ENCODE measurements around the gene RRP12. TPM values are rescaled to one million over a fixed set of nuclear protein-coding genes. Genes with fewer than 3 reads are reported as not detected.

RRP12 gene
- total RNA-seq, result 24.8 and 25.0 TPM in 2 replicates

GRCh38 chr10:97400665-97401454 is at the start of gene RRP12:
Gene RRP12 (minus strand): TSS chr10:97401340. CDS start chr10:97401231, 109 bp downstream.

GRCh38 chr10:97445722-97446639 is 44.8 kb upstream of the RRP12 start, which contains the start of the genes EXOSC1 and ZDHHC16:
Gene EXOSC1 (minus strand): TSS chr10:97446006. CDS start chr10:97445985, 21 bp downstream.
Gene ZDHHC16 (plus strand): TSS chr10:97446175. CDS start chr10:97451676, 5,501 bp downstream.

GRCh38 chr10:97425964-97426775 is 25.0 kb upstream of the RRP12 start, which contains the start of gene PGAM1:
Gene PGAM1 (plus strand): TSS chr10:97426191. CDS start chr10:97426308, 117 bp downstream.

GRCh38 chr10:97334370-97335175 is 66.6 kb downstream of the RRP12 start, which contains the start of gene FRAT2:
Gene FRAT2 (minus strand): TSS chr10:97334729. CDS start chr10:97334572, 157 bp downstream.

GRCh38 chr10:97318772-97319651 is 82.1 kb downstream of the RRP12 start, which contains the start of gene FRAT1:
Gene FRAT1 (plus strand): TSS chr10:97319271. CDS start chr10:97319454, 183 bp downstream.

Small RNAs within 50 kb of the gene (small RNA-seq; reads per million reads assigned to genes)
- gene RF00019, result not detected

Other genes with a start within 250 kb of the RRP12 start
- under 0.01 TPM in 1 of 2 replicates, not detected in the other for gene SLIT1, start 215.4 kb downstream of the RRP12 start, total RNA-seq
- 7.8 and 15.7 TPM in 2 replicates for gene ARHGAP19, start 108.7 kb downstream of the RRP12 start, total RNA-seq
- 2.3 and 3.6 TPM in 2 replicates for gene FRAT1, start 82.1 kb downstream of the RRP12 start, total RNA-seq
- gene FRAT2, start 66.6 kb downstream of the RRP12 start, total RNA-seq, result 9.5 and 11.4 TPM in 2 replicates
- 491 and 495 TPM in 2 replicates for gene PGAM1, start 24.9 kb upstream of the RRP12 start, total RNA-seq
- 38.2 and 45.1 TPM in 2 replicates for gene EXOSC1, start 44.7 kb upstream of the RRP12 start, total RNA-seq
- 56.7 and 56.8 TPM in 2 replicates for gene ZDHHC16, start 44.8 kb upstream of the RRP12 start, total RNA-seq
- 117 and 122 TPM in 2 replicates for gene MMS19, start 97.1 kb upstream of the RRP12 start, total RNA-seq
- gene UBTD1, start 97.6 kb upstream of the RRP12 start, total RNA-seq, result 76.6 and 84.6 TPM in 2 replicates
- gene ANKRD2, start 171.4 kb upstream of the RRP12 start, total RNA-seq, result 0.65 and 1.1 TPM in 2 replicates
- 0.33 and 0.38 TPM in 2 replicates for gene HOGA1, start 183.0 kb upstream of the RRP12 start, total RNA-seq
- gene C10orf62, start 188.4 kb upstream of the RRP12 start, total RNA-seq, result 0.10 TPM in 1 of 2 replicates, not detected in the other
- 0.76 and 2.9 TPM in 2 replicates for gene MORN4, start 232.2 kb upstream of the RRP12 start, total RNA-seq
- gene PI4K2A, start 239.3 kb upstream of the RRP12 start, total RNA-seq, result 16.2 and 17.3 TPM in 2 replicates